Mesenchymal stem cell (in vitro differentiated cells and primary cell): ENCODE results near the gene TP53TG5.

ENCODE experiments used
- DNase-seq: peaks from one replicate; pipeline ENCODE4 v3.0.0-alpha.2; 2013
- H2AFZ ChIP-seq: one replicate; pipeline ENCODE4 v1.6.1; 2013; ENCODE audit warnings: low read depth, mild to moderate bottlenecking, control low read depth, inconsistent platforms, low read length, moderate library complexity
- H2AK5ac ChIP-seq: 2 replicates; pipeline ENCODE4 v1.6.1; 2013; ENCODE audit warnings: low read length, moderate library complexity, mild to moderate bottlenecking, inconsistent platforms; ENCODE audit not compliant: severe bottlenecking
- H2BK120ac ChIP-seq: one replicate; pipeline ENCODE4 v1.6.1; 2013; ENCODE audit warnings: low read depth, mild to moderate bottlenecking, inconsistent platforms, low read length, moderate library complexity
- H2BK12ac ChIP-seq, 2 experiments: one replicate each; pipeline ENCODE4 v1.6.1; 2013; ENCODE audit warnings: inconsistent platforms in 2 of 2, low read length in 2 of 2, mild to moderate bottlenecking in 2 of 2, moderate library complexity in 2 of 2, control low read depth in 1 of 2
- H2BK15ac ChIP-seq: one replicate; pipeline ENCODE4 v1.6.1; 2013; ENCODE audit warnings: mild to moderate bottlenecking, low read depth, inconsistent platforms; ENCODE audit not compliant: poor library complexity, severe bottlenecking
- H2BK5ac ChIP-seq: 2 replicates; pipeline ENCODE4 v1.6.1; 2013; ENCODE audit warnings: low read depth, mild to moderate bottlenecking, low read length, control low read depth, inconsistent platforms; ENCODE audit not compliant: poor library complexity, severe bottlenecking
- H3K14ac ChIP-seq, 2 experiments: one replicate each; pipeline ENCODE4 v1.6.1; 2013; ENCODE audit warnings: inconsistent platforms in 2 of 2, low read length in 2 of 2, control low read depth in 1 of 2, mild to moderate bottlenecking in 1 of 2, moderate library complexity in 1 of 2
- H3K18ac ChIP-seq, 2 experiments: one replicate each; pipeline ENCODE4 v1.6.1; 2013; ENCODE audit warnings: inconsistent platforms in 2 of 2, low read length in 2 of 2, control low read depth in 1 of 2, low read depth in 1 of 2, mild to moderate bottlenecking in 1 of 2
- H3K23ac ChIP-seq, 2 experiments: one replicate each; pipeline ENCODE4 v1.6.1; 2013; ENCODE audit warnings: inconsistent platforms in 2 of 2, low read length in 2 of 2, mild to moderate bottlenecking in 2 of 2, moderate library complexity in 2 of 2, control low read depth in 1 of 2
- H3K27ac ChIP-seq: 2 replicates; pipeline ENCODE4 v1.5.1; 2013; ENCODE audit warnings: mild to moderate bottlenecking, moderate library complexity, low read length, control low read depth, inconsistent platforms; ENCODE audit not compliant: poor library complexity, severe bottlenecking
- H3K27me3 ChIP-seq, 2 experiments: 2 replicates each; pipeline versions ENCODE4 v1.6.1 to v1.7.0; 2013; ENCODE audit warnings: low read length in 2 of 2, mild to moderate bottlenecking in 2 of 2, moderate library complexity in 2 of 2, control low read depth in 1 of 2, inconsistent platforms in 1 of 2; ENCODE audit not compliant: control insufficient read depth in 1 of 2, insufficient read depth in 1 of 2
- H3K36me3 ChIP-seq, 2 experiments: 2 replicates each; pipeline versions ENCODE4 v1.6.1 to v1.7.0; 2013; ENCODE audit warnings: low read length in 2 of 2, control low read depth in 1 of 2, inconsistent platforms in 1 of 2, low read depth in 1 of 2, mild to moderate bottlenecking in 1 of 2; ENCODE audit not compliant: insufficient read depth in 2 of 2, control insufficient read depth in 1 of 2
- H3K4ac ChIP-seq, 2 experiments: one replicate each; pipeline ENCODE4 v1.6.1; 2013; ENCODE audit warnings: inconsistent platforms in 2 of 2, low read length in 2 of 2, mild to moderate bottlenecking in 2 of 2, moderate library complexity in 2 of 2, control low read depth in 1 of 2, low read depth in 1 of 2
- H3K4me1 ChIP-seq: 2 replicates; pipeline ENCODE4 v1.6.1; 2013; ENCODE audit warnings: low read depth, low read length, control low read depth; ENCODE audit not compliant: control insufficient read depth, insufficient read depth
- H3K4me2 ChIP-seq: 2 replicates; pipeline ENCODE4 v1.6.1; 2013; ENCODE audit warnings: low read length, mild to moderate bottlenecking, inconsistent platforms; ENCODE audit not compliant: poor library complexity, severe bottlenecking
- H3K4me3 ChIP-seq, 2 experiments: 2 replicates each; pipeline versions ENCODE4 v1.5.1 to v1.7.0; 2013; ENCODE audit warnings: low read length in 2 of 2, mild to moderate bottlenecking in 2 of 2, control low read depth in 1 of 2, low read depth in 1 of 2; ENCODE audit not compliant: insufficient read depth in 1 of 2
- H3K79me1 ChIP-seq: replicated peaks from 2 replicates; pipeline ENCODE4 v1.6.1; 2013; ENCODE audit warnings: mild to moderate bottlenecking, control low read depth, low read length, inconsistent platforms; ENCODE audit not compliant: poor library complexity, severe bottlenecking
- H3K9ac ChIP-seq: 2 replicates; pipeline ENCODE4 v1.7.0; 2013; ENCODE audit warnings: mild to moderate bottlenecking, low read length, moderate library complexity
- H3K9me3 ChIP-seq: 2 replicates; pipeline ENCODE4 v1.7.0; 2013; ENCODE audit warnings: mild to moderate bottlenecking, low read length; ENCODE audit not compliant: control insufficient read depth
- H4K8ac ChIP-seq: one replicate; pipeline ENCODE4 v1.6.1; 2013; ENCODE audit warnings: inconsistent platforms, mild to moderate bottlenecking, low read length, moderate library complexity
- H4K91ac ChIP-seq: one replicate; pipeline ENCODE4 v1.6.1; 2013; ENCODE audit warnings: mild to moderate bottlenecking, low read length, inconsistent platforms
- WGBS: methylation state at CpG from one replicate; pipeline ENCODE4 v1.1.7; 2013; ENCODE audit warnings: mixed read lengths; 5-methylcytosine and 5-hydroxymethylcytosine counted together

TP53TG5 gene

GRCh38 chr20:45423700-45424099 lies 45.6 kb upstream of the TP53TG5 start:
- Histone ChIP-seq H2BK12ac (no peak overlapping the region), H3K4me3 (no peak overlapping the region), H2AK5ac (no peak overlapping the region), H4K91ac (no peak overlapping the region), H3K23ac (no peak overlapping the region), H4K8ac (no peak overlapping the region), H3K4ac (no peak overlapping the region), H3K36me3 (peaks cover 57 to 64% of the 10 kb centered on the region in 2 experiments), H3K9ac (no peak overlapping the region), H3K27ac (no peak overlapping the region), H3K79me1 (peaks cover 8% of the 10 kb centered on the region), H3K9me3 (no peaks in the 10 kb centered on the region), H3K14ac (no peak overlapping the region), H3K4me2 (no peak overlapping the region), H2BK15ac (no peak overlapping the region), H3K4me1 (peaks cover 7% of the 10 kb centered on the region), H3K27me3 (no peaks in the 10 kb centered on the region), H2AFZ (no peak overlapping the region), H2BK5ac (no peak overlapping the region), H2BK120ac (no peak overlapping the region), H3K18ac (no peak overlapping the region)
- no peak for DNase-seq
- 91% methylated on average over 2 of the region's 2 CpGs for WGBS

GRCh38 chr20:45420125-45420524 lies 42.0 kb upstream of the TP53TG5 start:
- no peak overlapping the region for H2BK5ac ChIP-seq
- no peaks in the 10 kb centered on the region for H3K9me3 ChIP-seq
- no peak overlapping the region for H3K27ac ChIP-seq
- H2BK120ac ChIP-seq: no peak overlapping the region
- peak overlapping the region in 1 of 2 experiments; percentile 31 for H3K4me3 ChIP-seq
- WGBS: 97% methylated on average over 8 of the region's 8 CpGs
- peak overlapping the region; percentile 78 for H3K9ac ChIP-seq
- H2BK12ac ChIP-seq: no peak overlapping the region
- no peak overlapping the region for H3K18ac ChIP-seq
- H3K4me2 ChIP-seq: no peak overlapping the region
- no peak overlapping the region for H3K23ac ChIP-seq
- no peak overlapping the region for H2BK15ac ChIP-seq
- no peak overlapping the region for H3K4ac ChIP-seq
- H3K36me3 ChIP-seq: peaks cover 45 to 47% of the 10 kb centered on the region in 2 experiments
- H3K79me1 ChIP-seq: peaks cover 21% of the 10 kb centered on the region
- H3K14ac ChIP-seq: no peak overlapping the region
- no peak for DNase-seq
- H2AFZ ChIP-seq: no peak overlapping the region
- H3K4me1 ChIP-seq: peaks cover 13% of the 10 kb centered on the region
- H2AK5ac ChIP-seq: no peak overlapping the region
- H3K27me3 ChIP-seq: no peaks in the 10 kb centered on the region
- H4K8ac ChIP-seq: no peak overlapping the region
- H4K91ac ChIP-seq: no peak overlapping the region

GRCh38 chr20:45419188-45420091 lies 41.3 kb upstream of the TP53TG5 start:
- no peak overlapping the region for H2BK12ac ChIP-seq
- no peak overlapping the region for H3K4me2 ChIP-seq
- H3K18ac ChIP-seq: no peak overlapping the region
- H4K8ac ChIP-seq: no peak overlapping the region
- H4K91ac ChIP-seq: no peak overlapping the region
- H3K9me3 ChIP-seq: no peaks in the 10 kb centered on the region
- H2BK5ac ChIP-seq: no peak overlapping the region
- WGBS: 94% methylated on average over 17 of the region's 17 CpGs
- peak overlapping the region in 1 of 2 experiments; percentile 42 for H3K4me3 ChIP-seq
- no peak overlapping the region for H3K4ac ChIP-seq
- H3K14ac ChIP-seq: no peak overlapping the region
- H3K36me3 ChIP-seq: peaks cover 42 to 44% of the 10 kb centered on the region in 2 experiments
- H3K27ac ChIP-seq: no peak overlapping the region
- H3K9ac ChIP-seq: peak overlapping the region; percentile 97
- H2AK5ac ChIP-seq: no peak overlapping the region
- H2BK15ac ChIP-seq: no peak overlapping the region
- H3K27me3 ChIP-seq: no peaks in the 10 kb centered on the region
- peaks cover 13% of the 10 kb centered on the region for H3K4me1 ChIP-seq
- H3K79me1 ChIP-seq: peaks cover 21% of the 10 kb centered on the region
- H3K23ac ChIP-seq: no peak overlapping the region
- DNase-seq: peak; percentile 49
- no peak overlapping the region for H2AFZ ChIP-seq
- H2BK120ac ChIP-seq: no peak overlapping the region

GRCh38 chr20:45416917-45417316 lies 38.8 kb upstream of the TP53TG5 start:
- H3K79me1 ChIP-seq: peaks cover 21% of the 10 kb centered on the region
- no peak overlapping the region for H2BK120ac ChIP-seq

More at GRCh38 chr20:45416917-45417316, 38.8 kb upstream of the TP53TG5 start:
- Histone ChIP-seq H2AK5ac (no peak overlapping the region), H3K27me3 (no peaks in the 10 kb centered on the region), H3K9me3 (no peaks in the 10 kb centered on the region), H3K9ac (peak overlapping the region; percentile 97), H4K8ac (no peak overlapping the region), H2BK15ac (no peak overlapping the region), H3K18ac (no peak overlapping the region), H3K23ac (no peak overlapping the region), H3K27ac (no peak overlapping the region), H3K36me3 (peaks cover 20 to 29% of the 10 kb centered on the region in 2 experiments), H3K4me3 (peak overlapping the region in 1 of 2 experiments; percentile 94), H2BK12ac (no peak overlapping the region), H2AFZ (no peak overlapping the region), H3K4ac (no peak overlapping the region), H4K91ac (no peak overlapping the region), H3K4me1 (peaks cover 13% of the 10 kb centered on the region), H2BK5ac (no peak overlapping the region), H3K14ac (no peak overlapping the region), H3K4me2 (peak overlapping the region; percentile 94)
- DNase-seq: no peak
- 95% methylated on average over 2 of the region's 2 CpGs for WGBS
